GM12801 (cell line): ENCODE measurements around the gene TCF25.

Source experiments
- CTCF ChIP-seq: IDR thresholded peaks from one replicate; pipeline ENCODE4 v1.5.1; 2011; ENCODE audit warnings: control low read depth; ENCODE audit not compliant: insufficient read length; ENCODE audit errors: extremely low read depth

The TCF25 gene

GRCh38 chr16:89829630-89830437 lies 43.6 kb upstream of the TCF25 start:
- TF ChIP-seq CTCF, result no peak

- no peak for TF ChIP-seq CTCF
These were observed 41.5 kb upstream of the TCF25 start for GRCh38 chr16:89831810-89832328.

- no peak for TF ChIP-seq CTCF
These were observed 36.3 kb upstream of the TCF25 start for GRCh38 chr16:89837014-89837546.

- TF ChIP-seq CTCF, result no peak
These were observed 32.1 kb upstream of the TCF25 start for GRCh38 chr16:89841275-89841674.

GRCh38 chr16:89842471-89843408 lies 30.7 kb upstream of the TCF25 start:
- no peak for TF ChIP-seq CTCF

GRCh38 chr16:89843409-89844350 lies 29.7 kb upstream of the TCF25 start:
- no peak for TF ChIP-seq CTCF
